ENCODE measurements around the gene ABCC12. TPM values are rescaled to one million over a fixed set of nuclear protein-coding genes. Genes with fewer than 3 reads are reported as not detected.

ABCC12 gene
- total and polyA plus RNA-seq, 2 of the 4 experiments (the other 2 are of a cell fraction), result under 0.01 TPM; not detected in 1

GRCh38 chr16:48139517-48139916 lies 16.3 kb downstream of the ABCC12 start:
- POLR2A ChIA-PET (ENCODE audit: unreplicated experiment), result no interaction called here
- H2BK5ac ChIP-seq (ENCODE audit: low read depth, low read length, poor library complexity, severe bottlenecking), result no peak overlapping the region
- peaks cover 3% of the 10 kb centered on the region; the same call in 1 of the 2 replicates for H3K4me1 ChIP-seq (ENCODE audit: control insufficient read depth, insufficient read depth, low read length)
- WGBS, 2 experiments (ENCODE audit: extremely low coverage in 2 of 2, insufficient read length in 1 of 2), result no CpG with 5 or more reads among the region's 3 CpGs
- no peaks in the 10 kb centered on the region for H4K20me1 ChIP-seq (ENCODE audit: insufficient read depth, low read length)
- no peak overlapping the region for H2AFZ ChIP-seq (replicated peaks; ENCODE audit: low read length, poor library complexity)
- no TSS peak for BruUV-seq (replicated peaks)
- intact Hi-C loops (cut with micrococcal nuclease), result no loop called here
- no peak overlapping the region for H3K56ac ChIP-seq (ENCODE audit: extremely low read depth, insufficient read depth, low read length)
- no peak overlapping the region for H4K8ac ChIP-seq (ENCODE audit: low read depth in 2 of 2, low read length in 2 of 2)
- H3K9me3 ChIP-seq (ENCODE audit: control insufficient read depth, insufficient read depth, low read length), result no peaks in the 10 kb centered on the region
- H2BK20ac ChIP-seq (ENCODE audit: low read depth, low read length), result no peak overlapping the region
- DNase-seq (no peak), ATAC-seq (ENCODE audit: low read depth) (no peak)
- in situ Hi-C loops (cut with MboI; ENCODE audit: low sequenced_read_pairs), result no loop called here
- H3K23ac ChIP-seq (ENCODE audit: low read depth, low read length), result no peak overlapping the region
- H3K4ac ChIP-seq (ENCODE audit: low read depth, low read length), result no peak overlapping the region
- no peak overlapping the region for H2AK5ac ChIP-seq (ENCODE audit: low read depth, low read length)
- no peak overlapping the region for H3K18ac ChIP-seq (ENCODE audit: low read depth, low read length)
- H3K14ac ChIP-seq (replicated peaks; ENCODE audit: low read depth, low read length), result no peak overlapping the region
- H3K27ac ChIP-seq (ENCODE audit: insufficient read depth, low read length), result no peak overlapping the region
- TF ChIP-seq CEBPB (IDR thresholded peaks at IDR 0.05; ENCODE audit: low read depth, low read length) (no peak), MAFK (IDR thresholded peaks at IDR 0.05; ENCODE audit: low read depth, low read length) (no peak), FOS (IDR thresholded peaks at IDR 0.05; ENCODE audit: low read depth, low read length) (no peak), USF2 (IDR thresholded peaks at IDR 0.05; ENCODE audit: low read depth, low read length) (no peak), ELK1 (IDR thresholded peaks at IDR 0.05; ENCODE audit: borderline replicate concordance, low read depth, low read length) (no peak), NFE2L2 (IDR thresholded peaks at IDR 0.05; ENCODE audit: low read depth, low read length) (no peak), CHD1 (IDR thresholded peaks at IDR 0.05; ENCODE audit: low read depth, low read length) (no peak), POLR2A (IDR thresholded peaks at IDR 0.05; ENCODE audit: low read depth, low read length) (no peak), SMC3 (IDR thresholded peaks at IDR 0.05; ENCODE audit: low read depth, low read length) (no peak), MAZ (IDR thresholded peaks at IDR 0.05; ENCODE audit: borderline replicate concordance, low read depth, low read length) (no peak), CTCF (conservative IDR thresholded peaks at IDR 0.05; ENCODE audit: low read depth, low read length) (no peak)
- no peaks in the 10 kb centered on the region for H3K36me3 ChIP-seq (ENCODE audit: control insufficient read depth, insufficient read depth, low read length)
- no peak overlapping the region for H3K4me2 ChIP-seq (ENCODE audit: low read depth, low read length)
- no peak overlapping the region for H2BK120ac ChIP-seq (ENCODE audit: low read depth, low read length)
- no peaks in the 10 kb centered on the region for H3K27me3 ChIP-seq (ENCODE audit: control insufficient read depth, insufficient read depth, low read length)
- no peak overlapping the region for H3K4me3 ChIP-seq (ENCODE audit: insufficient read depth, low read depth, low read length)
- no peaks in the 10 kb centered on the region for H3K9me1 ChIP-seq (ENCODE audit: insufficient read depth, low read length)
- dilution Hi-C loops (cut with HindIII; ENCODE audit: low sequenced_read_pairs, unreplicated experiment), result no loop called here
- no peak overlapping the region for H4K91ac ChIP-seq (ENCODE audit: insufficient read depth, low read depth, low read length)
- H3K9ac ChIP-seq (ENCODE audit: low read depth, low read length), result no peak overlapping the region
- H4K5ac ChIP-seq (ENCODE audit: low read depth, low read length), result no peak overlapping the region
- no peak overlapping the region for H2BK15ac ChIP-seq (ENCODE audit: low read depth, low read length)
- CTCF ChIA-PET, result no interaction called here
- H3K79me1 ChIP-seq (ENCODE audit: low read depth in 1 of 2, low read length in 2 of 2), result no peaks in the 10 kb centered on the region
- no peak overlapping the region for H2AK9ac ChIP-seq (replicated peaks; ENCODE audit: low read depth, low read length, poor library complexity)
